Activated naive CD8-positive, alpha-beta T cell treated with anti-CD3 and anti-CD28 coated beads, Interleukin-2, amount 50 U/mL, for 24 hours (primary cell): ENCODE results near the gene KIF6.

Source experiments
- ATAC-seq: fragments of 150-1000 bp; cut with Tn5 transposase; one replicate; pipeline ENCODE4 v1.10.0; 2021
- DNase-seq: peaks from one replicate; pipeline ENCODE4 v3.0.0; 2021
- H3K27ac Mint-ChIP-seq: one replicate; pipeline ENCODE4 v1.8.0; 2021; ENCODE audit warnings: mild to moderate bottlenecking, mixed read lengths
- H3K27me3 Mint-ChIP-seq: one replicate; pipeline ENCODE4 v1.8.0; 2021; ENCODE audit warnings: mixed read lengths
- H3K36me3 Mint-ChIP-seq: one replicate; pipeline ENCODE4 v1.8.0; 2021; ENCODE audit warnings: low read depth, mixed read lengths
- H3K4me1 Mint-ChIP-seq: one replicate; pipeline ENCODE4 v1.8.0; 2021; ENCODE audit warnings: mixed read lengths
- H3K4me3 Mint-ChIP-seq: one replicate; pipeline ENCODE4 v1.8.0; 2021; ENCODE audit warnings: mild to moderate bottlenecking, moderate library complexity, mixed read lengths
- H3K9me3 Mint-ChIP-seq: one replicate; pipeline ENCODE4 v1.8.0; 2021; ENCODE audit warnings: mixed read lengths

Gene KIF6

GRCh38 chr6:39404312-39404711 lies 320.9 kb downstream of the KIF6 start:
- Mint-ChIP-seq H3K9me3 (no peaks in the 10 kb centered on the region), H3K4me1 (no peaks in the 10 kb centered on the region), H3K4me3 (no peak overlapping the region), H3K36me3 (no peaks in the 10 kb centered on the region), H3K27ac (no peak overlapping the region), H3K27me3 (peaks cover 3% of the 10 kb centered on the region)
- DNase-seq (no peak), ATAC-seq (no peak)

- no peak for DNase-seq
- no peaks in the 10 kb centered on the region for H3K4me1 Mint-ChIP-seq
- peaks cover 3% of the 10 kb centered on the region for H3K27me3 Mint-ChIP-seq
- H3K36me3 Mint-ChIP-seq, result no peaks in the 10 kb centered on the region
- H3K4me3 Mint-ChIP-seq, result no peak overlapping the region
- H3K9me3 Mint-ChIP-seq, result no peaks in the 10 kb centered on the region
- no peak for ATAC-seq
- H3K27ac Mint-ChIP-seq, result no peak overlapping the region
Measured at GRCh38 chr6:39403304-39403703, 321.9 kb downstream of the KIF6 start.

- Mint-ChIP-seq H3K36me3 (no peaks in the 10 kb centered on the region), H3K4me1 (no peaks in the 10 kb centered on the region), H3K27ac (no peak overlapping the region), H3K4me3 (no peak overlapping the region), H3K9me3 (no peaks in the 10 kb centered on the region), H3K27me3 (peaks cover 3% of the 10 kb centered on the region)
- ATAC-seq (no peak), DNase-seq (no peak)
Measured at GRCh38 chr6:39402239-39402751, 322.9 kb downstream of the KIF6 start.

GRCh38 chr6:39401376-39401775 lies 323.8 kb downstream of the KIF6 start:
- Mint-ChIP-seq H3K27ac (no peak overlapping the region), H3K27me3 (peaks cover 3% of the 10 kb centered on the region), H3K4me3 (no peak overlapping the region), H3K9me3 (no peaks in the 10 kb centered on the region), H3K4me1 (no peaks in the 10 kb centered on the region), H3K36me3 (no peaks in the 10 kb centered on the region)
- DNase-seq (no peak), ATAC-seq (no peak)

GRCh38 chr6:39400026-39400425 lies 325.2 kb downstream of the KIF6 start:
- H3K4me3 Mint-ChIP-seq, result no peak overlapping the region
- DNase-seq (no peak), ATAC-seq (no peak)
- H3K27ac Mint-ChIP-seq, result no peak overlapping the region
- no peaks in the 10 kb centered on the region for H3K4me1 Mint-ChIP-seq
- no peaks in the 10 kb centered on the region for H3K36me3 Mint-ChIP-seq
- H3K9me3 Mint-ChIP-seq, result no peaks in the 10 kb centered on the region
- H3K27me3 Mint-ChIP-seq, result no peaks in the 10 kb centered on the region

GRCh38 chr6:39396854-39397253 lies 328.4 kb downstream of the KIF6 start:
- ATAC-seq (no peak), DNase-seq (no peak)
- Mint-ChIP-seq H3K4me3 (no peak overlapping the region), H3K27me3 (peaks cover 2% of the 10 kb centered on the region), H3K27ac (no peak overlapping the region), H3K9me3 (no peaks in the 10 kb centered on the region), H3K4me1 (no peaks in the 10 kb centered on the region), H3K36me3 (no peaks in the 10 kb centered on the region)

GRCh38 chr6:39393075-39393474 lies 332.1 kb downstream of the KIF6 start:
- Mint-ChIP-seq H3K4me3 (no peak overlapping the region), H3K27ac (no peak overlapping the region), H3K27me3 (peaks cover 5% of the 10 kb centered on the region), H3K4me1 (peaks cover 2% of the 10 kb centered on the region), H3K36me3 (no peaks in the 10 kb centered on the region), H3K9me3 (no peaks in the 10 kb centered on the region)
- no peak for DNase-seq
- no peak for ATAC-seq

- H3K27ac Mint-ChIP-seq, result no peak overlapping the region
- H3K4me3 Mint-ChIP-seq, result no peak overlapping the region
- ATAC-seq (no peak), DNase-seq (no peak)
- peaks cover 2% of the 10 kb centered on the region for H3K4me1 Mint-ChIP-seq
- H3K9me3 Mint-ChIP-seq, result no peaks in the 10 kb centered on the region
- no peaks in the 10 kb centered on the region for H3K36me3 Mint-ChIP-seq
- H3K27me3 Mint-ChIP-seq, result peaks cover 9% of the 10 kb centered on the region
Measured at GRCh38 chr6:39391182-39391581, 334.0 kb downstream of the KIF6 start.

- Mint-ChIP-seq H3K4me1 (peaks cover 2% of the 10 kb centered on the region), H3K27me3 (peaks cover 13% of the 10 kb centered on the region), H3K27ac (no peak overlapping the region), H3K36me3 (no peaks in the 10 kb centered on the region), H3K4me3 (no peak overlapping the region), H3K9me3 (no peaks in the 10 kb centered on the region)
- DNase-seq (no peak), ATAC-seq (no peak)
Measured at GRCh38 chr6:39389484-39389767, 335.8 kb downstream of the KIF6 start.

GRCh38 chr6:39388606-39389483 lies 336.4 kb downstream of the KIF6 start:
- DNase-seq, result no peak
- no peaks in the 10 kb centered on the region for H3K9me3 Mint-ChIP-seq
- no peak overlapping the region for H3K4me3 Mint-ChIP-seq

GRCh38 chr6:39387785-39388184 lies 337.4 kb downstream of the KIF6 start:
- Mint-ChIP-seq H3K4me3 (no peak overlapping the region), H3K9me3 (no peaks in the 10 kb centered on the region), H3K36me3 (no peaks in the 10 kb centered on the region), H3K27ac (no peak overlapping the region), H3K27me3 (peaks cover 10% of the 10 kb centered on the region), H3K4me1 (peaks cover 2% of the 10 kb centered on the region)
- no peak for DNase-seq
- no peak for ATAC-seq

More at GRCh38 chr6:39388606-39389483, 336.4 kb downstream of the KIF6 start:
- H3K4me1 Mint-ChIP-seq, result peaks cover 2% of the 10 kb centered on the region
- H3K27me3 Mint-ChIP-seq, result peaks cover 13% of the 10 kb centered on the region
- H3K36me3 Mint-ChIP-seq, result no peaks in the 10 kb centered on the region
- no peak overlapping the region for H3K27ac Mint-ChIP-seq
- peak; percentile 33 for ATAC-seq

- H3K36me3 Mint-ChIP-seq, result no peaks in the 10 kb centered on the region
- DNase-seq (no peak), ATAC-seq (no peak)
- H3K4me3 Mint-ChIP-seq, result no peak overlapping the region
- H3K4me1 Mint-ChIP-seq, result peaks cover 2% of the 10 kb centered on the region
- H3K27me3 Mint-ChIP-seq, result peaks cover 10% of the 10 kb centered on the region
- H3K9me3 Mint-ChIP-seq, result no peaks in the 10 kb centered on the region
- H3K27ac Mint-ChIP-seq, result no peak overlapping the region
Measured at GRCh38 chr6:39386487-39386886, 338.7 kb downstream of the KIF6 start.

GRCh38 chr6:39381550-39382140 lies 343.6 kb downstream of the KIF6 start:
- peaks cover 13% of the 10 kb centered on the region for H3K27me3 Mint-ChIP-seq
- no peak overlapping the region for H3K4me3 Mint-ChIP-seq
- DNase-seq, result no peak
- H3K9me3 Mint-ChIP-seq, result no peaks in the 10 kb centered on the region
- H3K27ac Mint-ChIP-seq, result no peak overlapping the region
- H3K36me3 Mint-ChIP-seq, result no peaks in the 10 kb centered on the region
- ATAC-seq, result no peak
- no peaks in the 10 kb centered on the region for H3K4me1 Mint-ChIP-seq

GRCh38 chr6:39380837-39381549 lies 344.2 kb downstream of the KIF6 start:
- no peaks in the 10 kb centered on the region for H3K4me1 Mint-ChIP-seq
- H3K27ac Mint-ChIP-seq, result no peak overlapping the region
- no peak for ATAC-seq

GRCh38 chr6:39378960-39379425 lies 346.2 kb downstream of the KIF6 start:
- Mint-ChIP-seq H3K4me3 (no peak overlapping the region), H3K9me3 (no peaks in the 10 kb centered on the region), H3K36me3 (no peaks in the 10 kb centered on the region), H3K4me1 (no peaks in the 10 kb centered on the region), H3K27me3 (peaks cover 9% of the 10 kb centered on the region), H3K27ac (no peak overlapping the region)
- no peak for ATAC-seq
- no peak for DNase-seq

More at GRCh38 chr6:39380837-39381549, 344.2 kb downstream of the KIF6 start:
- H3K4me3 Mint-ChIP-seq, result no peak overlapping the region
- H3K27me3 Mint-ChIP-seq, result peaks cover 7% of the 10 kb centered on the region
- H3K36me3 Mint-ChIP-seq, result no peaks in the 10 kb centered on the region
- H3K9me3 Mint-ChIP-seq, result no peaks in the 10 kb centered on the region
- DNase-seq, result no peak
